NCI-H446 treated with DMSO at 0.1 percent for 48 hours (cell line): Measurements from ENCODE around the gene LTA.
"Not testable (repeated sequence)": the region's sequence is repeated elsewhere in the genome, so short reads cannot be mapped to it uniquely, and the experiment has no call there.

ENCODE experiments used
- DNase-seq: peaks from one replicate; lab custom pipeline; 2025; lab: John Stamatoyannopoulos, UW

The LTA gene

DNA sequence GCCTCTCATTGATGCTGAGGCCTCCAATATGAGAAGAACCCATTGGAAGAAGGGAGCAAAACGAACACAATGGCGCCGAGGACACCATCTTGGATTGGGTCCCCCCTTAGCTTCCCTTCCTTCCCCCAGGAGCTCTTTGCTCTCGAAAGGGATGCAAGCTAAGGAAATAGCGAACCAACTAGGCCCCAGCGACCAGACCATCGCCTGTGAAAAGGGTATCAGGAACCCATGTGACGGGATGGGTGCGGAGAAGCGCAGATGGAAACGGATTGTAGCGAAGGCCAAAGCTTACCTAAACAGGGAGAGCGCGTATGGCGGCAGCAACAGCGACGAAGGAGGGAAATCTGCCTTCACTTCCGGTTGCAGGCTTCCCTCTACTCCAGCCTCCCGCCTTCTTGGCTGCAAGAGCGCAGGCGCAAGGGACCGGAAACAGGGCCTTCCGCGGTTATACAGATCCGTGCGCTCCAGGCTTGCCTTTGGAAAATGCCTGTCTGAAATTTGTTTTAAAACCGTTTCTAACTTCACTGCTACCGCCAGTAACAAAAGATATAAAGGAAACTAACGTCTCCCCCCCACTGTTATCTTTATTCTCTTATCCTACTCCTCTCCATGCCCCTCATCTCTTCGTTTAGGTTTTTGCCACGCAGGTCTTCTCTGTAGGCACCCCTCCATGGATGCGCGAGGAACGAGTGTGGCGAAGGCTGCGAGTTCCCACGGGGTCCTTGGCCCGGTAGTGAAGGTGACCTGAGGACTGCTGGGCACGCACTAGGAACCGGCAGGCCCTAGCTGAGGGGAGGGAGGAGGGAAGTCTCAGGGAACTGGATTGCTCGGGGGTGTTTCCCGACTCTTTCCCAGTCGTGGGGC is 30.2 kb upstream of the LTA start, which contains the start of gene DDX39B:
Gene DDX39B (minus strand): TSS at position 346 of the 864 bp plus-strand sequence. CDS start 1,471 bp downstream, outside the sequence.
- peak; percentile 96 for DNase-seq

DNA sequence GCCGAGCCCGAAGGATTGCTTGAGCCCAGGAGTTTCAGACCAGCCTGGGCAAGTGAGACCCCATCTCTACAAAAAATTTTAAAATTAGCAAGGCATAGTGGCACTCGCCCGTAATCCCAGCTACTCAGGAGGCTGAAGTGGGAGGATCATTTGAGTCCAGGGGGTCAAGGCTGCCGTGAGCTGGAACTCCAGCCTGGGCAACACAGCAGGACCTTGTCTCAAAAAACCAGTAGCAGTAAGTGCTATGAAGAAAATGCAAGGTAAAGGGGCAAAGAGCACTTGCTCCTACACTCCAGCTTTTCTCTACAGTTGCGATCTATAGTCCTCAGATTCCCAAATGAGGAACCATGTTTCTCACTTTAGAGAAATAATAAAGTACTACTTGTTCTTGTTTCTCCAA is 28.4 kb upstream of the LTA start:
- DNase-seq = no peak

DNA sequence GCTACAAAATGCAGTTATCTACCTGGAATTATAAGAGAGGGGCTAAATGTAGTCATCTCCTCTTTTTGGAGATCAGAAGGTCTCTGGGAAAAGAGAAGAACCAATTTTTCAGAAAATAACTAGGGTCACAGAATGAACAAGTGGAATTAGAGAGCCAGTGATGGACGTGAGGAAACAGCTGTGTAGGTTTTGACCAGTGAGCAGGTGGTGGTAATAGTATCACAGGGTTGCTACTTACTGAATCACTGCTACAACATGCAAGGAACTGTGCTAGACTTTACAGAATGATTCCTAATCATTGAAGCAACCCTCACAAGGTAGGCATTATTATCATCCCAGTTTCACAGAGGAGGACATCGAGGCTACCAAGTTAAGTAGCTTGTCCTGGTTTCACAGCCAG is 27.4 kb upstream of the LTA start:
- no peak for DNase-seq

DNA sequence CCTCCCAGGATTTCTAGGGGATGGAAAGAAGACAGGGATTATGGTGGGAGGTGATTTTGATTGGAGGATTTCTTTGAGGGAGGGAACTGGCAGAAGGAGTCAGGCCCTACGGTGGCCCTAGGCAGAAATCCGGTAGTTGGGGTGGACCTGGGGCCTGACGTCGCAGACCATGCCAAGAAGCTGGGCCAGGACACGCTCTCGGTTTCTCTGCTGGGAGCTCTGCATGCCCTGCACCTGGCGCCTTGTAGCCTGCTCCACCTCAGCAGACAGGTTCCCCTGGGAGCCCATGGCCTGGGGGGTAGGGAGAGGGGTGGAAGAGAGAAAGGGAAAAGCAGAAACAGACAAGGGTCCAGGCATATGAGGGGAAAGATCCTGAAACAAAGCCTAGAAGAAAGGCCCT is 26.8 kb upstream of the LTA start:
- DNase-seq = no peak

DNA sequence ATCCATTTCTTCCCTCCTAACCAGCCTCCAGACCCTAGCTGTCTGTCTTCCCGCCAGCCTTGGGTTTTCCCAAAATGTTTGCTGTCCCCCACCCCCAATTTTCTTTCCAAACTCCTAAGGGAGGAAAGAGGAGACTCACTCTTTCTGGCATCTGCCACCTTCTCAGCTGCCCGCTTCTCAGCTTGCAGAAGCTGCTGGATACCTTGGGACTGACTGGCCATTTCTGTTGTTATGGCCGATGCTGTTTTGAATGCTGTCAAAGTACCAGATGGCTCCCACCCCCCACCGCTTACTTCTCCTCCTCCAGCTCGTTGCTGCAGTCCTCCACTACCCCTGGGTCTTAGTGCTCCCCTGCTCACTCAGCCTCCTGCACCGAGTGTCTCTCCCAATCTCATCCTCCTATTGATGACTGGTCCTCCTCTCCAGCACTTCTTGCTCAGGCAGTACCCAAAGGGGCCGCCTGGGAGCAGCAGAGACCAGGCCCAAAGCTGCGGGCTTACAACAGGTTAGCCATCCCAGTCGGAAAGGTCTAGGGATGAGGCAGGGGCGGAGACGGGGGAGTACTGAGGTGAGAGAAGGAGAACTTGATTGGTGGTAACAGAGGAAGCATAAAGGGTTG is 25.6 kb upstream of the LTA start, which contains the start of gene ATP6V1G2:
Gene ATP6V1G2 (minus strand): TSS at position 270 of the 619 bp plus-strand sequence. CDS start 49 bp downstream, at position 221.
- DNase-seq = peak; percentile 96

DNA sequence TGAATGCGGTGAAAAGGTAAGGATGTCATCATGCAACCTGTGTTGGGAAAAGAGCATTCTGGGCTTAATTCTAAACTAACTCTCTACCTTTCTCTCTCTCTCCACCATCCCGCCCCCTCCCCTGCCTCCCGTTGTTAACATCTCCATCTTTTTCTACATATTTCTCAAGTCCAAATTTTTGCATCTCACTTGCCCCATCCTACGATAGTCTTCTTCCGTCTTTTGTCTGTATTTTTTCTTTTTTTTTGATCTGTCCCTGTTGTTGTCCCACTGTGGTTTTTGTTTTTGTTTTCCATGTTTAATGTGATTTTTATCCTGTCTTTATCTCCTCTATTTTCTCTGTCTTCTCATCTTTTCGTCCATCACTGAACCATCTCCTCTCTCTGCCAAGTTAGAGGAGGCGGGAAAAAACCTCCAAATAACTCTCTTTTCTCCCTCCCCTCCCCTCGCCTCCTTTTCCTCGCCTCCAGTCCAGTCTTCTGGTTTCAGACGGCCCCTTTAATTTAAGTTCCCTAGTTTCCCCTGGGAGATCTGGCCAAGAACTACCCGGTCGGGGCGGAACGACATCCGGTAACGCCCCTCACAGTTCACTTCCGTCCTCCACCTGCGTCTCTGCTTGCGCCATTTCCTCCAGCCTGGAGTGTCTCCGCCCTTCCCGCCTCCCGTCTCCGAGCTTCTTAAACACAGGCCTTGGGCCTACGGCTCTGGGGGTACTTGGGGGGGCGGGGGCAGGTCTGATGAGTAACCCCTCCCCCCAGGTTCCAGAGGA is 24.9 kb upstream of the LTA start, which contains the start of gene NFKBIL1:
Gene NFKBIL1 (plus strand): TSS at position 651 of the 769 bp plus-strand sequence. CDS start 87 bp downstream, at position 738.
- peak; percentile 98 for DNase-seq

DNA sequence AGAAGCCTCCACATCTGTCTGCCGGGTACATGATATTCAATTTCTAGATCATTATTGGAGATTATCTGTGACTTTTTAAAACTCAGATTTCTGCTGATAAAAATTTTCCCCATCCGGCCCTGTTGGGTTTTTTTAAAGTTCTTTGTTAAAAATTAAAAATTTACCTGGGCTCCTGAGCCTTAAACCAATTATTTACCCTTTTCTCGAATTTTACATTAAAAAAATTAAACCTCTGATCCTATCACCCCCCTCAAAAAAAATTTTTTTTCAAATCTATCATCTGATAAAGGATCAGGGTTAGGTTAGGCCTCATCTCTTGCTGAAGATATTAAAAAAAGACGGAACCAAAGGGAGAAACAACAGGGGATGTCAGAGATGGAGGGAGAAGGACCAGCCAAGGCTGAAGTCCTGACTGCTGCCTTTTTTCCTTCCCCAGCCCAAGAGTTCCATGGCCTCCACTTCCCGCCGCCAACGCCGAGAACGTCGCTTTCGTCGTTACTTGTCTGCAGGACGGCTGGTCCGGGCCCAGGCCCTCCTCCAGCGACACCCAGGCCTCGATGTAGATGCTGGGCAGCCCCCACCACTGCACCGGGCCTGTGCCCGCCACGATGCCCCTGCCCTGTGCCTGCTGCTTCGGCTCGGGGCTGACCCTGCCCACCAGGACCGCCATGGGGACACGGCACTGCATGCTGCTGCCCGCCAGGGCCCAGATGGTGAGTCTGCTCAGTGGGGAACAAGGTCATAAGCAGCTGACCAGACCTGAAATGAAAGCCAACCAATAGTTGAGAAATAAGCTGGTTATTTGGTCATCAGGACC is 24.2 kb upstream of the LTA start:
- no peak for DNase-seq

DNA sequence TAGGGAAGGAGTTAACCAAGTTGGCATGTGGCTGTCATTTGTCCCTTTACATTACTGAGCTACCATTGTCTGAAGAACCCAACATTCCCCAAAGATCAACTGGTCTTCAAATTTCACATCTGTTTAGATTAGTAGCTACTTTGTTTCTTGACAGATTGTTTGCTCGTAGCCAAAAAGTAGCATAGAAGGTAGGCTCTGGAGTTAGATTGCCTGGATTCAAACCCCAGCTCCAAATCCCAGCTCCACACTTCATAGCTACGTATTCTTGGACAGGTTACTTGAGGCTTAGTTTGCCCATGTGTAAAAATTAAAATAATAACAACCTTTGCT is 23.6 kb upstream of the LTA start:
- no peak for DNase-seq

DNA sequence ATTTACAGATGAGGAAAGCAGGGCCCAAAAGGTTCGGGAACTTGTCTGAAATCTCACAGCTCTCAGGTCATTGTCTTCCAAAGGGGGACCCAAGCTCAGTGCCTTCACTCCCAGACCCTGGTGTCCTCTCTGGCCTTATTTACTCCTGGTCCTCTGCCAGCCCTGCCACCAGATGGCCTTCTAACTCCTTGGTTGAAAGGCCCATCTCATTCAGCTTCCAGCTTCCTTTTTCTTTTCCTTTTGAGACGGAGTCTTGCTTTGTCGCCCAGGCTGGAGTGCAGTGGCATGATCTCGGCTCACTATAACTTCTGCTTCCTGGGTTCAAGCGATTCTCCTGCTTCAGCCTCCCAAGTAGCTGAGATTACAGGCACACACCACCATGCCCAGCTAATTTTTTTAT is 20.7 kb upstream of the LTA start:
- DNase-seq = not testable (repeated sequence)

DNA sequence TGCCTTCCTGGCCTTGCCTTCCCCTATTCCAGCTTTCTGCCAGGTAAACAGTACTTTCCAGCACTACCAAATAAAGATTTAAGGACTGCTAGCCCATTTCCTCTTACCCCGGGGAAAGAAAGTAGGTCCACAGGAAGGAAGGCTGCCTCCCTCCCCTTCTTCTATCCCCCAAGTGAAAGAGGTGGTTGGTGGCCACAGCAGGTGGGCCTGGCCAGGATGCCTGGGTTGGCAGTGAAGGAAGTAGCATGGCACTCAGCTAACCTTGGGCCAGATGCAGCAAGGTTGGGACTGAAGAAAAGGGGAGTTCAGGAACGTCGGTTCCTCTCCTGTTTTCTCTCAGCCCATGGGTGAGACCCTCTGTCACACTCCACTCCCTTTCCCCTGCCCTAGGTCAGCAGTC is 15.8 kb upstream of the LTA start:
- DNase-seq = no peak

DNA sequence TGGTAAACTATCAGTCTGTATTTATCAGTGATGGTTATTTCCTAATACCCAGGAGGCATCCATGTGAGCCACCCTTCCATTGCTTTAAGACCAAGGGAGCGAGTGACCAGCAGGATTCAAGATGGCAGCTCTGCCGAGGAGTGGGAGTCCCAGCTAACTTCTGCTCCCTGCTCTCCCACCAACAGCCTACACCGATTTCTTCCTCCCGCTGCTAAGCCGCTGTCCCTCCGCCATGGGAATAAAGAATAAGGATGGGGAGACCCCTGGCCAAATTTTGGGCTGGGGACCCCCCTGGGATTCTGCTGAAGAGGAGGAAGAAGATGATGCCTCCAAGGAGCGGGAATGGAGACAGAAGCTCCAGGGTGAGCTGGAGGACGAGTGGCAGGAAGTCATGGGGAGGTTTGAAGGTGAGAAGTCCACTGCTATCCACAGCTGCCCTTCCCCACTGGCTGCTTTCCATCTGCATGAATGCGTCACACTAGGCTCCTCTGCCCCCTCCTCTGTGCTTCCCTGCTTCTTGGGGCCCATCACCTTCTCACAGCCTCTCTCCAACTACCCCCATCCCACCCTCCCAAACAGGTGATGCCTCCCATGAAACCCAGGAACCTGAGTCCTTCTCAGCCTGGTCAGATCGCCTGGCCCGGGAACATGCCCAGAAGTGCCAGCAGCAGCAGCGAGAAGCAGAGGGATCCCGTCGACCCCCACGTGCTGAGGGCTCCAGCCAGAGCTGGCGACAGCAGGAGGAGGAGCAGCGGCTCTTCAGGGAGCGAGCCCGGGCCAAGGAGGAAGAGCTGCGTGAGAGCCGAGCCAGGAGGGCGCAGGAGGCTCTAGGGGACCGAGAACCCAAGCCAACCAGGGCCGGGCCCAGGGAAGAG is 14.4 kb upstream of the LTA start:
- DNase-seq = no peak

DNA sequence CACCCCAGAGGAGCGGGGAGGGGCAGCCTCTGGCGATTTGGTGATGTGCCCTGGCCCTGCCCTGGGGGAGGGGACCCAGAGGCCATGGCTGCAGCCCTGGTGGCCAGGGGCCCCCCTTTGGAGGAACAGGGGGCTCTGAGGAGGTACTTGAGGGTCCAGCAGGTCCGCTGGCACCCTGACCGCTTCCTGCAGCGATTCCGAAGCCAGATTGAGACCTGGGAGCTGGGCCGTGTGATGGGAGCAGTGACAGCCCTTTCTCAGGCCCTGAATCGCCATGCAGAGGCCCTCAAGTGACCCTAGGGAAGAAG is 13.8 kb upstream of the LTA start:
- no peak for DNase-seq

DNA sequence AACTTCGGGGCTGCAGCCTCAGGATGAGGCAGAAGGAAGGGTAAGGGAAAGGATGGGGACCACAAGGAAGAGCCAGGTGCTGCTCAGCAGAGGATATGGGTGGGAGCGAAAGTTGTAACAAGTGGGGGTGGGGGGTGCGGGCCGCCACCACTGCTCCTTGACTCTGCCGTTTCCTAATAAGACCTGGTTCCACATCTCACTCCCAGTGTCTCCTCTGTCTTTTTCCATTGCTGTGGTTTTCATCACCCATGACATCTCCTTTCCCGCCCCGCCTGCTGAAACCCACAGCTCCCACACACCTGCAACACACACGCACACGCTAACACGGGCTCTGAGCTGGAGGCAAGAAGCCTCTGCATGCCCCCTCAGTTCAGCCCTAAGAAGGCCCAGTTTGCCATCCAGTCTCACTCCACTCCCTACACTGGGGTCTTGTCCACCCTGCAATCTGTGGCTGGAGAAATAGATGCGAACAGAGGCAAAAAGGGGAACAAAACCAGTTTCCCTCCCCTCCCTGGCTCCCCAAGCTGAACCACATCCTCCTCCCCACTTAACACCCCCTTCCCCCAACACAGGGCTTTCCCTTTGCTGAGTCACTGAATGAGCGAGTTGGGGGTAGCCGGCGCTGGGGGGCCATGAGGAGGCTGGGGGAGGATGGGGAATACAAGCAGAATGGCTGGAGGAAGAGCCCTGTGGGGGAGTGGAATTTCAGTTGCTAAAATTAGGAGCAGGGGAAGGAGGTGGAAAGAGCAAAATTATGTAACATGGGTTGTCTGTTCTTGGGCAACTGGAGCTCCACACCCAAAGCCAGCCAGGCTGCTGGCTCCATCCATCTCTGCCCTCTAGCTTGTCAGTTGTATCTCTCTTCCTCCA is 13.2 kb upstream of the LTA start:
- no peak for DNase-seq

DNA sequence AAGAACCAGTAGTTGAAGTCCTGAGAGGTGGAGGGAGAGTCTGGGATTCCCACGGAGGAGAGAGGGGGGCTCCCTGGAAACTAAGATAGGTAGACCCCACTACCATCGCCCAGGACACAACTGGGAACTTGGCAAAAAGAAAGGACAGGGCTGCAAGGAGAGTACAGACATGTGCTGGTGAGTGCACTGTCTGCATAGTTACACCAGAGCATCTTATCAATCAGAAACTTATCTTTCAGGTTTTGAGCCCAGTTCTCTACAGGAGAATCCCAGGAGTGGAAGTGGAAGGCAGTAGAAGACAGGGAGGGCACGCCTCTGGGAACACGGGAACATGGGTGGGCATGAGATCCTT is 12.5 kb upstream of the LTA start:
- DNase-seq = no peak

DNA sequence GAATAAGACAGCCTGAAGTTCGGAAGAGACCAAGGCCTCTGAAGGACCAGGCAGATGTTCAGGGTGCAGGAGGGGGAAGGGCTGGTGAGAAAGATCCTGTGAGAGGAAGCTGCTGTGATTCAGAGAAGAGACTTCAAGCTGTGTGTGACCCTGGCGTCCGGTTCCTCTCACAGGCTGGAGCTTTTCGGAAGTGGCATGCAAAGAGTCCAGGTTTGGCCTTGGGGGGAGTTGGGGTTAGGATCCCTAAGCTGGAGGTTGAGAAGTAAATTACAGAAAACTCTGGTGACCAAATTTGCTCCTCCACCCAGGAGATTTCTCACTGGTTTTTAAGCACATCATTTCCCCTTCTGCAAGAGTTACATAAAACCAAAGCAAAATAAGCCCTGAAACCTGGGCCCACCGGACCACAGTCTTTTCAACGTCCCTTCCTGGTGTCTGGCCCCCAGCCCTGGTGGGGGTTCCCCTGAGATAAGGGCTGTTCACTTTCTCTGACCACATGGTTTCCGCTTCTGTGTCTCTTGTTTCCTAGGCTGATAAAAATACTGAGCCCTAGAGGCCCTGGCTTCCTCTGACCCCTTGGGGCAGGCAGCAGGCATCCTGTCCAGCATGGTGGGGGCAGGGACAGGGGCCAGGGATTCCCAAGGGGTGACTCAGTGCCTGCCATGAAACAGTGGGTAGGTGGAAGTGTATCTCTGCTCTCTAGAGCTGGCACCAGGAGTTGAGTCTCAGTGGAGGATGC is 12.0 kb upstream of the LTA start:
- no peak for DNase-seq

DNA sequence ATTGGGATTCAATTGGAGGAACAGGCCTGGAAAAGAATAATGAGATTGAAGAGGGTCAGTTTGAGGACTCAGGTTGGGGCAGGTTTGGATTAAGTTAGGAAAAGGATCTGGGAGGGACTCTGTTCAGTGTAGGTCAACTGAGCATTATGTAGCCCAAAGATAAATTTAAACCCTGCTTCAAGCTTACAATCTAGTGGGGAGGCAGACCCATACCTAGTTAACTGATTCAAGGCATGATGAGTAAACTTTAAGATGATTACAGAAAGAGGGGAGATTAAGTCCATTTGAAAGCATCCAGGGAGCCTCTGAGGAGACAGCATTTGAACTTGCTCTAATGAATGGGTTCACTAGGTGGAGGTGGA is 11.4 kb upstream of the LTA start:
- DNase-seq = no peak

DNA sequence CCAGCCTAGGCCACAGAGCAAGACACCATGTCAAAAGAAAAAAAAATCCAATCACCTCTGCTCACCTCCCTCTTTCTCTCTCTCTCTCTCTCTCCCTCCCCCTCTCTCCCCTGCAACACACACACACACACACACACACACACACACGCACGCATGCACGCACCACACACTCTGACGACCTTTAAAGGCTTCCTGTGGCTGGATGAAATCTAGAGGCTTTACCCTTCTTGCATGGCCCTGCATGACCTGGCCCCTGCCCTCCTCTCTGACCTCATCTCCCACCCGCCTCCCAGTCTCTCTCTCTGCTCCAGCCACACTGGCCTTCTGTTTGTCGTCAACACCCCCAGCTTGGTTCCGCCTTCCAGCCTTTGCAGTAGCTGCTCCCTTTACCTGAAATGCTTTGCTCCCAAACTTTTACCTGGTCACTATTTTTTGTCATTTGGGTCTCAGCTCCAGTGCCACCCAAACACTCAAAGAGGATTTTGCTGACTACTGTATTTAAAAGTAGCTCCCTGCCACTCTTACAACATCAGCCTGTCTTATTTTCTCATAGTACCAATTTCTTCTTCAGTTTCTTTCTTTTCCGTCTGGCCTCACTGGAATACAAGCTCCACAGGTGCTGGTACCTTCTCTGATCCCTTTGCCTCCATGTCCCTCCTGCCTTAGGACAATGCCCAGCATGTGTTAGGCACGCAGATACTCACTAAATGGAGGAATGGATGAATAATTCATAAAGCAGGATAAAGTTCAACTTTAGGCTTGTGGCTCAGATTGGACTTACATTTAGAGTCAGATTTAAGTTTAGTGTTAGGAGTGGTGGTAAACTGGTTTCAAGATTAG is 4.3 kb upstream of the LTA start:
- no peak for DNase-seq

DNA sequence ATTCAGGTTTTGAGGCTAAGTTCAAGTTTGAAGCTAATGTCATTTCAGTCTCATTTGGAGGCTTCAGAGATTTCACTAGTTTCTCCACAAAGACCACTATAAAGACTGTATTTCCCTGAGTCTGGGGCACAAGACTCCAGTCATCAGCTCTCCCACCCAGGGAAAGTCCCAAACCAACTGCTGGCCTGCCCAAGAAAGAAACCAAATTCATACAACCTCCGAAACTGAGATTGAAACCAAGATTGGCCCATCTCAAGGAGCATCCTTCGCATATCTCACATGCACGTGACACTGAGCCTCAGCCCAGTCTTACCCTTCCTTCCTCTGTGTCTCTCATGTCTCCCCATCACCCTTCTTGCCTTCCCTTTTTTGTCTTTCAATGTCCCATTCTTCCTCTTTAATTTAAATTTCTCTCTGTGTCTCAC is 3.5 kb upstream of the LTA start:
- no peak for DNase-seq
